ENCODE measurements around the gene APMAP. TPM values are rescaled to one million over a fixed set of nuclear protein-coding genes. Genes with fewer than 3 reads are reported as not detected.

APMAP gene
- total and polyA plus RNA-seq, 10 of the 15 experiments (the other 5 are each of a cell fraction or from before 2014, with no cell fraction given): 12.1 to 60.2 (median 32.7) TPM

GRCh38 chr20:24971376-24972101 is 21.0 kb downstream of the APMAP start:
- H3K4me3 ChIP-seq: no peak overlapping the region
- FAIRE-seq (no peak), ATAC-seq (no peak), DNase-seq (ENCODE audit: low read depth, low spot score) (no peak)
- no TSS peak for BruUV-seq (replicated peaks)
- in situ Hi-C loops (cut with MboI) (loop anchor here (5.0 kb wide), 1 partner anchor 51 kb away; no protein-coding TSS in a partner anchor), intact Hi-C loops (cut with micrococcal nuclease; ENCODE audit: unreplicated experiment) (no loop called here)
- POLR2A ChIA-PET: no interaction called here
- no peaks in the 10 kb centered on the region for H4K20me1 ChIP-seq (ENCODE audit: control insufficient read depth, insufficient read depth)
- H3K4me1 ChIP-seq (ENCODE audit: control insufficient read depth, insufficient read depth, low read length): no peaks in the 10 kb centered on the region
- no peaks in the 10 kb centered on the region for H3K27me3 ChIP-seq (replicated peaks in 1 of 2; ENCODE audit: control insufficient read depth in 2 of 2, insufficient read depth in 2 of 2, low read length in 1 of 2)
- RAD21 ChIA-PET (ENCODE audit: unreplicated experiment): no interaction called here
- no peak overlapping the region for H2AFZ ChIP-seq (ENCODE audit: control insufficient read depth, low read depth, low read length)
- no peak for TF ChIP-seq SMARCA5 (IDR thresholded peaks at IDR 0.05)
- TF ChIP-seq IKZF1 (conservative IDR thresholded peaks at IDR 0.05): no peak
- no peak for TF ChIP-seq RUNX3 (IDR thresholded peaks at IDR 0.05; ENCODE audit: low read length)
- no peak for TF ChIP-seq NR2C1 (IDR thresholded peaks at IDR 0.05)
- TF ChIP-seq ZNF687 (IDR thresholded peaks at IDR 0.05): no peak
- TF ChIP-seq STAT1 (conservative IDR thresholded peaks at IDR 0.05): no peak
- SMC1A ChIA-PET (ENCODE audit: uncharacterized antibody, unreplicated experiment): no interaction called here
- H3K9me3 ChIP-seq (replicated peaks; ENCODE audit: control insufficient read depth, insufficient read depth, low read length): peaks cover 3% of the 10 kb centered on the region; the same call in 1 of the 3 replicates
- no peak overlapping the region for H3K4me2 ChIP-seq (ENCODE audit: control insufficient read depth, insufficient read depth)
- WGBS (ENCODE audit: insufficient coverage, insufficient replicate concordance, low lambda C conversion rate, missing lambda C conversion rate): 93% methylated on average over 6 of the region's 6 CpGs
- H3K9ac ChIP-seq (ENCODE audit: control insufficient read depth, insufficient read depth, low read length): no peak overlapping the region
- CTCF ChIA-PET: no interaction called here
- no peaks in the 10 kb centered on the region for H3K79me2 ChIP-seq (ENCODE audit: control insufficient read depth, insufficient read depth, low read length)
- H3K36me3 ChIP-seq (ENCODE audit: control insufficient read depth in 2 of 2, insufficient read depth in 2 of 2, low read length in 1 of 2): peaks cover 24 to 28% of the 10 kb centered on the region in 2 experiments
- no peak overlapping the region for H3K27ac ChIP-seq (ENCODE audit: control insufficient read depth, insufficient read depth)
